Activated CD8-positive, alpha-beta memory T cell treated with anti-CD3 and anti-CD28 coated beads for 36 hours (primary cell): ENCODE results near the gene PRKACB. TPM values are rescaled to one million over a fixed set of nuclear protein-coding genes. Genes with fewer than 3 reads are reported as not detected.
"Not testable (repeated sequence)": the region's sequence is repeated elsewhere in the genome, so short reads cannot be mapped to it uniquely, and the experiment has no call there.

Experiments used
- CTCF ChIA-PET: fragments of 350-600 bp; sonication (Branson Sonifier 250); formaldehyde crosslinking; loops from one replicate; lab custom pipeline; 2021; ENCODE audit warnings: antibody characterized with exemption; lab: Charles Lee
- POLR2A ChIA-PET: fragments of 350-600 bp; sonication (Branson Sonifier 250); formaldehyde crosslinking; loops from one replicate; lab custom pipeline; 2021; ENCODE audit warnings: antibody characterized with exemption; lab: Charles Lee
- total RNA-seq, 2 experiments: library from RNA; stranded (reverse); gene quantifications; one replicate each; pipeline ENCODE4 v1.2.3, GENCODE V29; 2021

Gene PRKACB
- 10 to 100 TPM; 42.0 to 46.0 TPM for total RNA-seq

DNA sequence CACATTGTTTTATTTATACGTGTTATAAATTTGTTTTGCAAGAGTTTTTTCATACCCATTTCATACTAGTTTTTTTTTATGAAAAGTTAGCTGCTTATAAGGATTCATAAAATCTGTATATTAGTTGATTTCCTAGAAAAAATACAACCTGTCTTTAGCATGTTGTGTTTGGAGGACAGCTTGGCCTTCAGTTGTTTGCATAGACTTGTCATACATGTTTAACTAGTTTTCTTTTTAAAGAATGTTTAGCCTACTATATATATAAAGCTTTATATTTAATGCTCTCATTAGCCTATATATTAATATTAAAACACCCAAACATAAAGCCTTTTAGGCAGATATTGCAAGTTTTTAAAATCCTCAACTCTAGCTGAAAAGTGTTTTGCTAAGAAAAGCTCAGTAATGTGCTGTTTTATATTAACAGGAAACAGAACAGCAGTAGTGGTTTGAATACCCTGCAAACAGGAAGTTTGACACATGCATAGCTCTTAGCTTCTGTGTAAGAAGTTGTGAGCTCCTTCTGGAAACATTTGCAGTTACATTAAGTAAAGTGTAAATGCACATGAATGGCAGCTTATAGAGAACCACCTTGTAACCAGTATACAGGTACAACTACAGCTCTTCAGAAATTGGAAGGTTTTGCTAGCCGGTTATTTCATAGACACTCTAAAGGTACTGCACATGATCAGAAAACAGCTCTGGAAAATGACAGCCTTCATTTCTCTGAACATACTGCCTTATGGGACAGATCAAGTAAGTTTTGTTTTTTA is at the start of gene PRKACB:
TSS of gene PRKACB (plus strand) at position 476 of the 770 bp plus-strand sequence. CDS start at position 567, 91 bp downstream.
- CTCF ChIA-PET, result interaction anchor here (1.1 to 1.7 kb wide), 3 partner anchors 9 to 292 kb away, joined by 3 to 8 read pairs (median 3); no protein-coding TSS in a partner anchor
- POLR2A ChIA-PET, result interaction anchor here (1.0 to 1.1 kb wide), 2 partner anchors 8 to 430 kb away, joined by 4 read pairs; partner anchors contain the start of gene CTBS

DNA sequence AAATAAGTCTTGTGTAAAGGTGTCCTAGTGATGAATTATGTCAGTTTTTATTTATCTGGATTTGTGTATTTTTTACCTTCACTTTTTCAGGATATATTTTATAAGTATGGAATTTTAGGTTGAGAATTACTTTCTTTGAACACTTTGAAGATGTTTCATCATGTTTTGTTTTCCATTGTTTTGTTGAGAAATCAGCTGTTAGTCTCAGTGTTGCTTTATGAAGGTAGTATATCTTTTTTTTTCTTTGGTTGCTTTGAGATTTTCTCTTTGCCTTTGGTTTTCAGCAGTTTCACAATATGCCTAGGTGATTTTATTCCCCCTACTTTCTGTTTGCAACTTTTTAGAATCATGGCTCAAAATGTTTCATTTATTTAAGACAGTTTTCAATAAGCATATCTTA is 48.8 kb upstream of the PRKACB start:
- POLR2A ChIA-PET, result interaction anchor here (0.6 kb wide), 1 partner anchor 102 kb away, joined by 3 read pairs; no protein-coding TSS in a partner anchor

GRCh38 chr1:84096176-84096575 is 47.9 kb upstream of the PRKACB start:
- POLR2A ChIA-PET, result no interaction called here
- CTCF ChIA-PET, result no interaction called here

More for the DNA sequence above, 48.8 kb upstream of the PRKACB start:
- CTCF ChIA-PET, result no interaction called here

DNA sequence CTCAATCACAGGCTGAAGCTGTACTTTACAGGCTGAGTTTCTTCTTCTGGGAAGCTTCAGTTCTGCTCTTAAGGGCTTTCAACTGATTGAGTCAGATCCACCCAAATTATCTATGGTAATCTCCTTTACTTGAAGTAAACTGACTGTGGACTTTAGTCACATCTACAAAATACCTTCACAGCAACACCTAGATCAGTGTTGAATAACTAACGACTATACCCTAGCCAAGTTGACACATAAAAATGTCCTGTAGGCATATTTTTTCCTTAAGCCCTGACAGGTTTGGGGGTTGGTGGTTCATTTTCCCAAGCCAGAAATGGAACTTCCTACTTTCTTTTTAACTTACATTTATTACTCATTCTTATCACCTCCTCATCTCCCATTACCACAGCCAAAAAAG is 42.9 kb upstream of the PRKACB start:
- ChIA-PET POLR2A (no interaction called here), CTCF (no interaction called here)

GRCh38 chr1:84103197-84103992 is 40.7 kb upstream of the PRKACB start:
- ChIA-PET CTCF (no interaction called here), POLR2A (no interaction called here)

- POLR2A ChIA-PET, CTCF ChIA-PET: not testable (repeated sequence)
Measured at GRCh38 chr1:84107538-84107937, 36.5 kb upstream of the PRKACB start.

DNA sequence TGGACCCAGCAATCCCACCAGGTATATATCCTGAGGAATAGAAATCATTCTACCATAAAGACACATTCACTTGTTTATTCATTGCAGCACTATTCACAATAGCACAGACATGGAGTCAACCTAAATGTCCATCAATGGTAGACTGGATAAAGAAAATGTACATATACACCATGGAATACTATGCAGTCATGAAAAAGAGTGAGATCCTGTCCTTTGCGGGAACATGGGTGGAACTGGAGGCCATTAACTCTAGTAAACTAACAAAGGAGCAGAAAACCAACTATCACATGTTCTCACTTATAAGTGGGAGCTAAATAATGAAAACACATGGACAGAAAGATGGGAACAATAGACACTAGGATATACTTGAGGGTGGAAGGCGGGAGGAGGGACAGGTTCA is 36.1 kb upstream of the PRKACB start:
- ChIA-PET CTCF (no interaction called here), POLR2A (no interaction called here)

DNA sequence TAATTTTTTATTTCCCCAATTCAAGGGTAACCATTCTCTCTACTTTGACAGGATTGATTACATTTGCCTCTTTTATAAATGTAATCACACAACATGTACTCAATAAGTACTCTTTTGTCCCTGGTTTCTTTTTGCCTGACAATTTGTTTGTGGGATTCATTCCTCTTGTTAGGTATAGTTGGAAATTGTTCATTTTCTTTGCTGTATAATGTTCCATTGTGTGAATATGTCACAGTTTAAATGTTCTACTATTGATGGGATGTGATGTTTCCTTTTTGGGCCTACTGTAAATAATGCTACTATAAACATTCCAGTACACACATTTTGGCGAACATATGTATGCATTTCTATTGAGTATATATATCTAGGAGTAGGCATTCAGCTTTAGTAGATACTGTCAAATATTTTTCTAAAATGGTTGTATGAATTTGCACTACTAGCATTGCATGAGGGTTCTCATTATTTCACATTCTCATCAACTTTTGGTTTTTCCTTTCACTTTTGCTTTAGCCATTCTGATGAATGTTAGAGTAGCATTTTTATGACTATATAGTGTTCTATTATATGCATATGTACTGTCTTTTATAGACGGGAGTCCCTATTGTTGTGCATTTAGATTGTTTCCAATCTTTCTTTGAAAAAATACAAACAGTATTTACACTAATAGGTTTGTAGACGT is 35.0 kb upstream of the PRKACB start:
- POLR2A ChIA-PET, result no interaction called here
- CTCF ChIA-PET, result no interaction called here

GRCh38 chr1:84110629-84111028 is 33.4 kb upstream of the PRKACB start:
- ChIA-PET CTCF (interaction anchor here (0.6 kb wide), 1 partner anchor 65 kb away, joined by 3 read pairs; no protein-coding TSS in a partner anchor), POLR2A (no interaction called here)

GRCh38 chr1:84116558-84116957 is 27.5 kb upstream of the PRKACB start:
- ChIA-PET CTCF (interaction anchor here (0.9 kb wide), 1 partner anchor 98 kb away, joined by 5 read pairs; no protein-coding TSS in a partner anchor), POLR2A (no interaction called here)

- POLR2A ChIA-PET, result no interaction called here
- CTCF ChIA-PET, result no interaction called here
Measured at GRCh38 chr1:84117868-84118267, 26.2 kb upstream of the PRKACB start.

DNA sequence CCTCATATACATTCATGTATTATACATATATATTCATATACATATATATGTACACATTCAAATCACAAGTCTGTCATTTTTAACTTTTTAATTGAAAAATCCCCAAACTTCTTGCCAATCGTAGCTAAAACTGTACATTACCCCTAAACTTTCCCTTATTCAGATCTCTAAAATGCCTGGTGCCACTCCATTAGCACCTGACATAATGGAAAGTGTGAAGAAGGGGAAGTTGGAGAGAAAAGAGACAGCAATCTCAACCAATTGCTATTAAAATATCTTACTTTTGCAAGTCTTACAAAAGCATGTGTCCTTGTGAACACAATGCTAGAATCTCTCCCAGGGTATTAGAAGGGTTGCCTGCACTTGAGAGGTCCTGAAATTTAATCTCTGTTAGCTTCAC is 22.7 kb upstream of the PRKACB start:
- POLR2A ChIA-PET, result no interaction called here
- CTCF ChIA-PET, result no interaction called here

- ChIA-PET POLR2A (no interaction called here), CTCF (interaction anchor here (1.4 to 1.5 kb wide), 2 partner anchors 9 to 193 kb away, joined by 4 read pairs; no protein-coding TSS in a partner anchor)
Measured at GRCh38 chr1:84122780-84123382, 21.2 kb upstream of the PRKACB start.

GRCh38 chr1:84133479-84133878 is 10.6 kb upstream of the PRKACB start:
- ChIA-PET CTCF (interaction anchor here (0.7 kb wide), 1 partner anchor 301 kb away, joined by 4 read pairs; no protein-coding TSS in a partner anchor), POLR2A (no interaction called here)

DNA sequence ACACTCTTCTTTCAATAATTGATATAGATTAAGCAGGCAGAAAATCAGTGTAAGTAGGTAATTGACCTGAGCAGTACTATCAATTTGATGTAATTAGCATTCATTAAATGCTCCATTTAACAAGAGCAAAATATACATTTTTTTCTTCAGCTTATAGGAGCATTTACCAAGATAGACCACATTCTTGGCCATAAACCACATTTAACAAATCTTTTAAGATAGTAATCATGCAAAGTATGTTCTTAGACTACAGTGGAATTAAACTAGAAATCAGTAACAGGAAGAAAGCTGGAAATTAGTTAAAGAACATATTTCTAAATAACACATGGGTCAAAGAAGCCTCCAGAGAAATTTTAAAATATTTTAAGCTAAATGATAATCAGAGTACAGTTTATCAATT is 8.7 kb upstream of the PRKACB start:
- ChIA-PET POLR2A (no interaction called here), CTCF (no interaction called here)

DNA sequence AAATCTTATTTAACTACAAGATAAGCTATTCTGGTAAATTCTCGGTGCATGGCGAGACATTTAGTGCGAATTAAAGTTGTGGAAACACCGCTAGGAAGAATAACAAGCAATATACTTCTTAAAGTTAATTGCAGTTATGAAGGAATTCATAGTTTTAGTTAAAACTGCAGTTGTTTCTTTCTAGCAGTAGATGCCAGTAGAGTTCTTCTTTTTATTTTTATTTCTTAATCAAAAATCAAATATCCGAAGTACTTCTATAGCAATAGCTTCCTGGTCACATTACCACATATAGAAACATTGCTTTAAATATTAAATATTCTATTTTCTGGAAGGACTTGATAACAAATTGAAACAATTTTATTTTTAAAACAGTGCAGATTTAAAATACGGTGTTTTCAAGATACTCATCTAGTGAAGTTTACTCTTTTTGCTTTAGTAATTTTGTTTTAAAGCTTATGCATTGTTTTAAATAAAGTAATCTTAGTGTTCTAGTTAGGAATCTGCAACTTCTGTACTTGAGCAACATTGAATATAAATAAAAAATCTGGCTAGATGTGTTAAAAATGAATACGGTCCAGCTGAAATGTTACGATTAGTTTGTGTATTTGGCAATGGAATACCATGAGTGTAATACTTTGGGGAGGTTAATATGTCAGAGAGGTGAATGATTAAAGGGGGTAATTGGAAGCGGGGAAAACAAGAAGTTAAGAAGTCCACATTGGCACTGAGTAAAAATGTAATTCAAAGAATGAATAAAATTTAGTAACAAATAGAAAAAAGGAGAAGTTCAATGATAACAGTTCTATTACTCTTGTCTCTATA is 2.7 kb upstream of the PRKACB start:
- ChIA-PET POLR2A (interaction anchor here (0.8 kb wide), 1 partner anchor 161 kb away, joined by 3 read pairs; no protein-coding TSS in a partner anchor), CTCF (interaction anchor here (2.4 kb wide), 1 partner anchor 293 kb away, joined by 23 read pairs; no protein-coding TSS in a partner anchor)

DNA sequence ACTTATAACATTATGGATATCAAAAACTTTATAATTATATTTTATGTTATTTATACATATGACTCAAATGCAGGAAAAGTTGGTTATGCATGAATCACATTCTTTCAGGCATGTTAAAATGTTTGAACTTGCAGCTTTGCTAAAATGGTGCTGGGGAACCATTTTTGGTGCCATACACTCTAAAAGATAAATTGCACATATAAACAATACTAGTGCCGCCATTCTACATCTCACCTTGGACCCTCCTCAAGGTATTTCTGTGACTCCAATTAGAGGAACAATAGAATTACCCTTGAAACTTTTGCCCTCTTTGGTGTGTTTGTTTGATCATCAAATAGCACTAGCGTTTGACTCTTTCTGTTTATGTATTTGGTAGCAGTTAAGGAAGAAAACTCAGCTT is 997 bp downstream of the PRKACB start:
- POLR2A ChIA-PET, result no interaction called here
- CTCF ChIA-PET, result interaction anchor here (1.1 to 1.7 kb wide), 3 partner anchors 8 to 291 kb away, joined by 3 to 8 read pairs (median 3); no protein-coding TSS in a partner anchor

DNA sequence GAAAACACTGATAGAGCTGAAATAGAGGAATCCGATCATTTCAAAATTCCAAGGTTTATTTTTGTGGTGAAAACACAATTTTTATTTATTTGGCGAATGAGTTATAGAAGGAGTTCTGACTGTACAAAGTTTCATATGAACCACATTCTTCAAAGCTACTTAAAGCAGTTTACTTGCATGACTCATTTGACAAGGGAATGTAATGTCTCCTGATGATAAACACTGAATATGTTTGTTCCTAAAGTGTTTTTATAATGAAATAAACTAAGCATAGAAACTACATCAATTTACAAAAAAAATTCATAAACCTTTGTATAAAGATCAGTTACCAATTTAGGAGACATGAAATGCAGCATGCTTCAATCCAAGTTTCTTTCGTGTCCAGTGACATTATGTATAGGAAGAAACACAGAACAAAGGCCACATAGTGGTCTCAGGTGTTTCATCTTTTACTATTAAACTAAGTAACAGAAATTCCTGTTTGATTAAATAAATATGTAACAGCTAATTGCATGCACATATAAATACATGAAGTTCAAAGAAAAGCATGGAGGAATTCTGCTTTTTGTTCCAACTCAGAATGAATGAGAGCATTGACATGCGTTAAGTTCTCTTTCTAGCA is 2.5 kb downstream of the PRKACB start:
- CTCF ChIA-PET, result no interaction called here
- POLR2A ChIA-PET, result no interaction called here
